ENCODE data around the gene RAB22A. TPM values are rescaled to one million over a fixed set of nuclear protein-coding genes. Genes with fewer than 3 reads are reported as not detected.

The RAB22A gene
- total and polyA plus RNA-seq, 9 of the 15 experiments (the other 6 are each of a cell fraction or from before 2014, with no cell fraction given) = 1.1 to 8.0 (median 6.7) TPM

GRCh38 chr20:58374027-58374850 lies 64.7 kb downstream of the RAB22A start (continued):
- TF ChIP-seq REST (IDR thresholded peaks at IDR 0.05; ENCODE audit: borderline replicate concordance) = no peak
- no peak for TF ChIP-seq REST (CRISPR knock-in tag; IDR thresholded peaks at IDR 0.05; ENCODE audit: low read depth)
- TF ChIP-seq MECOM (CRISPR knock-in tag; IDR thresholded peaks at IDR 0.05) = 0 out of 2 replicates have a peak, but pooled peaks have one; percentile 40
- 0 out of 2 replicates have a peak, but pooled peaks have one; percentile 16 for TF ChIP-seq ATF7 (IDR thresholded peaks at IDR 0.05)
- no peak for TF ChIP-seq HOXB6 (CRISPR knock-in tag; IDR thresholded peaks at IDR 0.05; ENCODE audit: borderline replicate concordance)
- TF ChIP-seq PHF8 (IDR thresholded peaks at IDR 0.05; ENCODE audit: borderline replicate concordance, low read length) = peak; percentile 12; the same call in 1 of the 2 replicates
- TF ChIP-seq ZBTB33 (CRISPR knock-in tag; IDR thresholded peaks at IDR 0.05) = no peak
- TF ChIP-seq ARHGAP35 (IDR thresholded peaks at IDR 0.05; ENCODE audit: partially characterized antibody) = no peak
- no peak for TF ChIP-seq LEF1 (IDR thresholded peaks at IDR 0.05)
- 0 out of 2 replicates have a peak, but pooled peaks have one; percentile 27 for TF ChIP-seq MEF2D (tag; conservative IDR thresholded peaks at IDR 0.05; ENCODE audit: low read depth)
- peak; percentile 89 to 90 for TF ChIP-seq FOXK2 (conservative IDR thresholded peaks at IDR 0.05 in 1 of 2, IDR thresholded peaks at IDR 0.05 in 1 of 2; ENCODE audit: low read depth in 2 of 2)
- no peak for TF ChIP-seq ZNF512 (tag; IDR thresholded peaks at IDR 0.05)
- peak; percentile 73 for TF ChIP-seq ARID1B (IDR thresholded peaks at IDR 0.05)
- TF ChIP-seq ZNF197 (CRISPR knock-in tag; IDR thresholded peaks at IDR 0.05; ENCODE audit: low read depth) = no peak
